B cell (primary cell): ENCODE measurements around the gene MYL11. TPM values are rescaled to one million over a fixed set of nuclear protein-coding genes. Genes with fewer than 3 reads are reported as not detected.

Experiments used
- ATAC-seq: fragments of 200-7000 bp; cut with Tn5 transposase; one replicate; pipeline ENCODE4 v1.10.0; 2021; ENCODE audit warnings: low read depth, mild to moderate bottlenecking, moderate number of reproducible peaks, moderate library complexity
- CTCF ChIA-PET: fragments of 350-600 bp; sonication (Branson Sonifier 250); formaldehyde crosslinking; loops from one replicate; lab custom pipeline; 2021; ENCODE audit warnings: antibody characterized with exemption, inconsistent platforms; lab: Charles Lee
- POLR2A ChIA-PET: fragments of 350-600 bp; sonication (Branson Sonifier 250); formaldehyde crosslinking; loops from one replicate; lab custom pipeline; 2021; ENCODE audit warnings: antibody characterized with exemption; lab: Charles Lee
- DNase-seq: peaks from one replicate; pipeline ENCODE4 v3.0.0; 2013
- H2AFZ ChIP-seq: 2 replicates; pipeline ENCODE4 v1.6.1; 2012; ENCODE audit warnings: mild to moderate bottlenecking, low read depth, low read length; ENCODE audit not compliant: insufficient read depth, poor library complexity, severe bottlenecking
- H3K27ac ChIP-seq, 2 donors: 1 replicate in 1 of 2; 2 replicates in 1 of 2; pipeline ENCODE4 v1.5.1; 2012 to 2013; ENCODE audit warnings: low read length in 2 of 2, mild to moderate bottlenecking in 2 of 2, moderate library complexity in 1 of 2
- H3K27me3 ChIP-seq, 4 experiments: fragments of 200-600 bp in 1 of 4; sonication (generic) in 1 of 4; replicated peaks in 1 of 4; 1 replicate in 2 of 4; 2 replicates in 2 of 4; pipeline versions ENCODE4 v1.6.1 to v1.7.0; 2013 to 2016; ENCODE audit warnings: low read length in 3 of 4, mild to moderate bottlenecking in 2 of 4, mixed read lengths in 1 of 4, moderate library complexity in 1 of 4; ENCODE audit not compliant: insufficient read depth in 4 of 4, control insufficient read depth in 3 of 4; ENCODE audit errors: control extremely low read depth in 1 of 4
- H3K36me3 ChIP-seq, 2 experiments: replicated peaks in 1 of 2; 1 replicate in 1 of 2; 2 replicates in 1 of 2; pipeline versions ENCODE4 v1.6.1 to v1.7.1; 2013; ENCODE audit warnings: low read length in 1 of 2; ENCODE audit not compliant: insufficient read depth in 2 of 2, control insufficient read depth in 1 of 2; ENCODE audit errors: control extremely low read depth in 1 of 2, extremely low read depth in 1 of 2
- H3K4me1 ChIP-seq, 2 donors: fragments of 200-600 bp in 1 of 2; sonication (generic) in 1 of 2; 1 replicate in 1 of 2; 2 replicates in 1 of 2; pipeline versions ENCODE4 v1.5.1 to v1.6.1; 2013 to 2017; ENCODE audit warnings: low read length in 2 of 2; ENCODE audit not compliant: control insufficient read depth in 2 of 2, insufficient read depth in 2 of 2
- H3K4me2 ChIP-seq: replicated peaks from 2 replicates; pipeline ENCODE3; 2012; ENCODE audit warnings: mild to moderate bottlenecking, low read depth, low read length; ENCODE audit not compliant: poor library complexity, severe bottlenecking
- H3K4me3 ChIP-seq, 5 experiments: fragments of 200-600 bp in 1 of 5; sonication (generic) in 1 of 5; 1 replicate in 3 of 5; 2 replicates in 2 of 5; pipeline versions ENCODE4 v1.5.1 to v1.7.0; 2011 to 2016; ENCODE audit warnings: low read length in 4 of 5, mild to moderate bottlenecking in 4 of 5, low read depth in 2 of 5, control low read depth in 1 of 5, moderate library complexity in 1 of 5; ENCODE audit not compliant: insufficient read depth in 1 of 5; ENCODE audit errors: control extremely low read depth in 1 of 5, extremely low read depth in 1 of 5
- H3K79me2 ChIP-seq: fragments of 200-600 bp; sonication (generic); one replicate; pipeline ENCODE4 v1.6.0; 2016; ENCODE audit warnings: low read length; ENCODE audit not compliant: control insufficient read depth, insufficient read depth
- H3K9ac ChIP-seq: fragments of 200-600 bp; sonication (generic); 2 replicates; pipeline ENCODE4 v1.6.1; 2017; ENCODE audit warnings: mild to moderate bottlenecking, low read length, moderate library complexity
- H3K9me3 ChIP-seq, 3 donors: one replicate each; pipeline versions ENCODE4 v1.6.1 to v1.7.1; 2013; ENCODE audit warnings: low read length in 2 of 3; ENCODE audit not compliant: control insufficient read depth in 2 of 3, insufficient read depth in 1 of 3; ENCODE audit errors: control extremely low read depth in 1 of 3
- H4K20me1 ChIP-seq: 2 replicates; pipeline ENCODE4 v1.6.0; 2012; ENCODE audit warnings: mild to moderate bottlenecking, low read length; ENCODE audit not compliant: insufficient read depth, control insufficient read depth, poor library complexity, severe bottlenecking
- H3K27ac Mint-ChIP-seq: one replicate; pipeline ENCODE4 v1.8.0; 2021; ENCODE audit warnings: mixed read lengths
- H3K27me3 Mint-ChIP-seq: one replicate; pipeline ENCODE4 v1.8.0; 2021; ENCODE audit warnings: mixed read lengths
- H3K4me1 Mint-ChIP-seq: one replicate; pipeline ENCODE4 v1.8.0; 2021; ENCODE audit warnings: mixed read lengths
- H3K4me3 Mint-ChIP-seq: one replicate; pipeline ENCODE4 v1.8.0; 2021; ENCODE audit warnings: mixed read lengths
- H3K9me3 Mint-ChIP-seq: one replicate; pipeline ENCODE4 v1.8.0; 2022; ENCODE audit warnings: mixed read lengths; ENCODE audit not compliant: insufficient read depth
- CTCF ChIP-seq: fragments of 200-600 bp; IDR thresholded peaks from one replicate; pipeline ENCODE4 v1.8.0; 2022; ENCODE audit warnings: antibody characterized with exemption, mild to moderate bottlenecking
- EZH2 ChIP-seq: IDR thresholded peaks from 2 replicates; pipeline ENCODE4 v1.6.1; 2012; ENCODE audit warnings: borderline replicate concordance, low read depth, mild to moderate bottlenecking, moderate library complexity, low read length; ENCODE audit not compliant: insufficient read depth, poor library complexity, severe bottlenecking
- WGBS: methylation state at CpG from one replicate; pipeline ENCODE4 v1.1.5; 2013; ENCODE audit warnings: missing lambda C conversion rate; ENCODE audit not compliant: insufficient coverage; 5-methylcytosine and 5-hydroxymethylcytosine counted together
- intact Hi-C: fragments of 100-400 bp; cut with micrococcal nuclease; formaldehyde crosslinking; loops from one replicate; pipeline ENCODE4 v1.10.0; 2022
- polyA plus RNA-seq: library from polyadenylated mRNA; depleted of rRNA; stranded (reverse); fragments of >200 nt; gene quantifications from 2 replicates; pipeline ENCODE4 v1.2.3, GENCODE V29; 2012
- total RNA-seq, 2 donors: library from RNA; stranded (reverse); fragments of 120-200 nt in 1 of 2; gene quantifications; 1 replicate in 1 of 2; 2 replicates in 1 of 2; pipeline versions ENCODE4 v1.2.3 to v1.2.4, GENCODE V29; 2013 to 2022

MYL11 gene
- total and polyA plus RNA-seq, 2 donors (not counting 1 experiment from before 2014, with no cell fraction given), result 3.6 TPM; not detected in 1

GRCh38 chr16:30380072-30380802 is 5.6 kb downstream of the MYL11 start:
- ChIA-PET CTCF (interaction anchor here (1.7 kb wide), 1 partner anchor 29 kb away, joined by 5 read pairs; no protein-coding TSS in a partner anchor), POLR2A (no interaction called here)
- intact Hi-C loops, result no loop called here
- Mint-ChIP-seq H3K27me3 (no peaks in the 10 kb centered on the region), H3K27ac (peak overlapping the region; percentile 69), H3K9me3 (no peaks in the 10 kb centered on the region), H3K4me3 (peak overlapping the region; percentile 90), H3K4me1 (peaks cover 53% of the 10 kb centered on the region)
- no peak for ATAC-seq
- Histone ChIP-seq H3K27me3 (no peaks in the 10 kb centered on the region), H3K4me1 (peaks cover 34 to 68% of the 10 kb centered on the region in 2 donors), H3K79me2 (peaks cover 56% of the 10 kb centered on the region), H3K27ac (peak overlapping the region in 1 of 2 donors; percentile 100), H3K36me3 (peaks cover 0 to 2% of the 10 kb centered on the region in 2 experiments), H3K9ac (no peak overlapping the region), H2AFZ (no peak overlapping the region), H4K20me1 (no peaks in the 10 kb centered on the region), H3K4me2 (peak overlapping the region; percentile 100), H3K4me3 (no peak overlapping the region), H3K9me3 (peaks cover 0 to 2% (median 0%) of the 10 kb centered on the region in 3 donors)
- TF ChIP-seq CTCF (no peak), EZH2 (no peak)
- WGBS, result 88% methylated on average over 4 of the region's 4 CpGs
- no peak for DNase-seq

- TF ChIP-seq CTCF (no peak), EZH2 (no peak)
- peaks cover 0 to 2% of the 10 kb centered on the region in 2 experiments for H3K36me3 ChIP-seq
- intact Hi-C loops, result no loop called here
- peaks cover 0 to 2% (median 0%) of the 10 kb centered on the region in 3 donors for H3K9me3 ChIP-seq
- no peaks in the 10 kb centered on the region for H3K27me3 ChIP-seq
- H3K4me3 Mint-ChIP-seq, result peak overlapping the region; percentile 90
- H3K27ac Mint-ChIP-seq, result peak overlapping the region; percentile 61
- H3K79me2 ChIP-seq, result peaks cover 54% of the 10 kb centered on the region
- peaks cover 52% of the 10 kb centered on the region for H3K4me1 Mint-ChIP-seq
- H3K9ac ChIP-seq, result no peak overlapping the region
- POLR2A ChIA-PET, result no interaction called here
- H4K20me1 ChIP-seq, result no peaks in the 10 kb centered on the region
- no peak overlapping the region for H3K4me3 ChIP-seq
- DNase-seq, result no peak
- no peak for ATAC-seq
- H3K27me3 Mint-ChIP-seq, result no peaks in the 10 kb centered on the region
- peak overlapping the region; percentile 83 for H3K4me2 ChIP-seq
- H2AFZ ChIP-seq, result no peak overlapping the region
- peak overlapping the region in 1 of 2 donors; percentile 100 for H3K27ac ChIP-seq
- WGBS, result 74% methylated on average over 6 of the region's 6 CpGs
- H3K9me3 Mint-ChIP-seq, result no peaks in the 10 kb centered on the region
- CTCF ChIA-PET, result interaction anchor here (1.7 kb wide), 1 partner anchor 29 kb away, joined by 5 read pairs; no protein-coding TSS in a partner anchor
- peaks cover 34 to 68% of the 10 kb centered on the region in 2 donors for H3K4me1 ChIP-seq
Observed at GRCh38 chr16:30380803-30381208, 6.2 kb downstream of the MYL11 start.
